ENCODE data around the gene DLEU7.
A peak's percentile ranks its signal among the peaks of the same experiment; 100 is the strongest.

The DLEU7 gene

GRCh38 chr13:50845211-50845610 lies 1.7 kb upstream of the DLEU7 start:
- peak; percentile 3 for DNase-seq (ENCODE audit: low read depth)
- in situ Hi-C loops (cut with HindIII; ENCODE audit: low sequenced_read_pairs) = no loop called here
- no peak for TF ChIP-seq CTCF (IDR thresholded peaks at IDR 0.05; ENCODE audit: low read depth, low read length, missing control alignments)
- no peak overlapping the region for H3K4me3 ChIP-seq (ENCODE audit: low read depth, low read length)

- in situ Hi-C loops (cut with HindIII; ENCODE audit: low sequenced_read_pairs) = no loop called here
- TF ChIP-seq CTCF (IDR thresholded peaks at IDR 0.05; ENCODE audit: low read depth, low read length, missing control alignments) = no peak
- no peak for DNase-seq (ENCODE audit: low read depth)
- H3K4me3 ChIP-seq (ENCODE audit: low read depth, low read length) = no peak overlapping the region
Measured at GRCh38 chr13:50844084-50844875, 788 bp upstream of the DLEU7 start.

- TF ChIP-seq CTCF (IDR thresholded peaks at IDR 0.05; ENCODE audit: low read depth, low read length, missing control alignments) = no peak
- H3K4me3 ChIP-seq (ENCODE audit: low read depth, low read length) = peak overlapping the region; percentile 30
- in situ Hi-C loops (cut with HindIII; ENCODE audit: low sequenced_read_pairs) = no loop called here
- no peak for DNase-seq (ENCODE audit: low read depth)
Measured at GRCh38 chr13:50842990-50843256, 569 bp downstream of the DLEU7 start.

- in situ Hi-C loops (cut with HindIII; ENCODE audit: low sequenced_read_pairs) = no loop called here
- no peak overlapping the region for H3K4me3 ChIP-seq (ENCODE audit: low read depth, low read length)
- DNase-seq (ENCODE audit: low read depth) = no peak
- no peak for TF ChIP-seq CTCF (IDR thresholded peaks at IDR 0.05; ENCODE audit: low read depth, low read length, missing control alignments)
Measured at GRCh38 chr13:50842251-50842989, 1.1 kb downstream of the DLEU7 start.

- H3K4me3 ChIP-seq (ENCODE audit: low read depth, low read length) = no peak overlapping the region
- in situ Hi-C loops (cut with HindIII; ENCODE audit: low sequenced_read_pairs) = no loop called here
- no peak for DNase-seq (ENCODE audit: low read depth)
- TF ChIP-seq CTCF (IDR thresholded peaks at IDR 0.05; ENCODE audit: low read depth, low read length, missing control alignments) = no peak
Measured at GRCh38 chr13:50841786-50842185, 1.7 kb downstream of the DLEU7 start.

- in situ Hi-C loops (cut with HindIII; ENCODE audit: low sequenced_read_pairs) = no loop called here
- TF ChIP-seq CTCF (IDR thresholded peaks at IDR 0.05; ENCODE audit: low read depth, low read length, missing control alignments) = no peak
- no peak for DNase-seq (ENCODE audit: low read depth)
- no peak overlapping the region for H3K4me3 ChIP-seq (ENCODE audit: low read depth, low read length)
Measured at GRCh38 chr13:50840284-50840683, 3.2 kb downstream of the DLEU7 start.
